ENCODE data around the gene PRR33.

DNA sequence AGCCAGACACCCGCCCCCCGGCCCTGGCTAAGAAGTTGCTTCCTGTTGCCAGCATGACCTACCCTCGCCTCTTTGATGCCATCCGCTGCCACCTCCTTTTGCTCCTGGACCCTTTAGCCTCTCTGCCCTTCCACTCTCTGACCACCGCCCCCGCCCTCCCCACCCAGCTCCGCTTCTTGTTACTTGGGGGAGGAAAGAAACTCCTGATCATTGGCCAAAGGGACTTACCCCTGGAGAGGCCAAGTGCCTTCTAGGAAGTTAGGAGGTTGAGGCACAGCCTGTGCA, at the start of gene PRR33:
- TF ChIP-seq, protein P1, sequence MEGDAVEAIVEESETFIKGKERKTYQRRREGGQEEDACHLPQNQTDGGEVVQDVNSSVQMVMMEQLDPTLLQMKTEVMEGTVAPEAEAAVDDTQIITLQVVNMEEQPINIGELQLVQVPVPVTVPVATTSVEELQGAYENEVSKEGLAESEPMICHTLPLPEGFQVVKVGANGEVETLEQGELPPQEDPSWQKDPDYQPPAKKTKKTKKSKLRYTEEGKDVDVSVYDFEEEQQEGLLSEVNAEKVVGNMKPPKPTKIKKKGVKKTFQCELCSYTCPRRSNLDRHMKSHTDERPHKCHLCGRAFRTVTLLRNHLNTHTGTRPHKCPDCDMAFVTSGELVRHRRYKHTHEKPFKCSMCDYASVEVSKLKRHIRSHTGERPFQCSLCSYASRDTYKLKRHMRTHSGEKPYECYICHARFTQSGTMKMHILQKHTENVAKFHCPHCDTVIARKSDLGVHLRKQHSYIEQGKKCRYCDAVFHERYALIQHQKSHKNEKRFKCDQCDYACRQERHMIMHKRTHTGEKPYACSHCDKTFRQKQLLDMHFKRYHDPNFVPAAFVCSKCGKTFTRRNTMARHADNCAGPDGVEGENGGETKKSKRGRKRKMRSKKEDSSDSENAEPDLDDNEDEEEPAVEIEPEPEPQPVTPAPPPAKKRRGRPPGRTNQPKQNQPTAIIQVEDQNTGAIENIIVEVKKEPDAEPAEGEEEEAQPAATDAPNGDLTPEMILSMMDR (IDR thresholded peaks at IDR 0.05; ENCODE audit: low read depth, low read length): no peak
- no peak for TF ChIP-seq EZH2phosphoT487 (IDR thresholded peaks at IDR 0.05; ENCODE audit: low read depth)

All from OCI-LY3 (cell line).